GM12878 (cell line): Measurements from ENCODE around the gene GPR75. TPM values are rescaled to one million over a fixed set of nuclear protein-coding genes. Genes with fewer than 3 reads are reported as not detected.

Source experiments
- ATAC-seq: fragments of 200-7000 bp; cut with Tn5 transposase; 3 replicates; pipeline ENCODE4 v1.9.1; 2020; ENCODE audit warnings: mild to moderate bottlenecking, moderate library complexity
- BruUV-seq: library from RNA; stranded (reverse); fragments of 400-500 nt; replicated peaks from 2 replicates; lab custom pipeline; 2021; lab: Mats Ljungman, UMichigan
- CTCF ChIA-PET: fragments of 300-600 bp; sonication (Branson Sonifier 250); formaldehyde crosslinking; extraction: SDS; loops from one replicate; lab custom pipeline; 2021; ENCODE audit warnings: inconsistent platforms; lab: Yijun Ruan, JAX
- POLR2A ChIA-PET: fragments of 350-600 bp; formaldehyde crosslinking; extraction: SDS; loops from one replicate; lab custom pipeline; 2021; ENCODE audit warnings: inconsistent platforms; lab: Charles Lee
- RAD21 ChIA-PET: fragments of 300-600 bp; sonication (Branson Sonifier 250); formaldehyde crosslinking; loops from one replicate; lab custom pipeline; 2023; ENCODE audit warnings: antibody characterized with exemption; ENCODE audit not compliant: unreplicated experiment; lab: Charles Lee
- SMC1A ChIA-PET: fragments of 300-600 bp; sonication (Branson Sonifier 250); formaldehyde crosslinking; loops from one replicate; lab custom pipeline; 2023; ENCODE audit not compliant: unreplicated experiment, uncharacterized antibody; lab: Charles Lee
- DNase-seq: peaks from one replicate; pipeline ENCODE4 v3.0.0-alpha.2; 2011; ENCODE audit warnings: low read depth, low spot score
- FAIRE-seq: peaks from 3 replicates; lab custom pipeline; 2011; peaks lifted over from hg19 to GRCh38; lab: Jason Lieb, UNC
- H2AFZ ChIP-seq: 2 replicates; pipeline ENCODE4 v1.6.0; 2011; ENCODE audit warnings: low read depth, low read length, control low read depth; ENCODE audit not compliant: control insufficient read depth
- H3K27ac ChIP-seq: 2 replicates; pipeline ENCODE4 v1.5.1; 2011; ENCODE audit warnings: control low read depth; ENCODE audit not compliant: control insufficient read depth, insufficient read depth
- H3K27me3 ChIP-seq, 2 experiments: replicated peaks in 1 of 2; 2 replicates each; pipeline versions ENCODE4 v1.6.0 to v1.6.1; 2011; ENCODE audit warnings: low read length in 1 of 2; ENCODE audit not compliant: control insufficient read depth in 2 of 2, insufficient read depth in 2 of 2
- H3K36me3 ChIP-seq, 2 experiments: 2 replicates each; pipeline ENCODE4 v1.5.1; 2011; ENCODE audit warnings: low read length in 1 of 2; ENCODE audit not compliant: control insufficient read depth in 2 of 2, insufficient read depth in 2 of 2
- H3K4me1 ChIP-seq: 2 replicates; pipeline ENCODE4 v1.6.1; 2011; ENCODE audit warnings: mild to moderate bottlenecking, low read length, moderate library complexity, mixed read lengths; ENCODE audit not compliant: control insufficient read depth, insufficient read depth
- H3K4me2 ChIP-seq: 2 replicates; pipeline ENCODE4 v1.6.0; 2011; ENCODE audit warnings: control low read depth; ENCODE audit not compliant: control insufficient read depth, insufficient read depth
- H3K4me3 ChIP-seq: fragments of 200-600 bp; sonication (generic); 2 replicates; pipeline ENCODE4 v1.5.1; 2016
- H3K79me2 ChIP-seq: 2 replicates; pipeline ENCODE4 v1.6.0; 2011; ENCODE audit warnings: low read length; ENCODE audit not compliant: control insufficient read depth, insufficient read depth
- H3K9ac ChIP-seq: 2 replicates; pipeline ENCODE4 v1.8.0; 2011; ENCODE audit warnings: low read length, control low read depth, mixed read lengths; ENCODE audit not compliant: control insufficient read depth, insufficient read depth
- H3K9me3 ChIP-seq: replicated peaks from 3 replicates; pipeline ENCODE4 v1.5.1; 2011; ENCODE audit warnings: mild to moderate bottlenecking, low read length; ENCODE audit not compliant: control insufficient read depth, insufficient read depth
- H4K20me1 ChIP-seq: 2 replicates; pipeline ENCODE4 v1.6.0; 2011; ENCODE audit not compliant: control insufficient read depth, insufficient read depth
- CEBPZ ChIP-seq: fragments of 150-350 bp; IDR thresholded peaks from 2 replicates; pipeline ENCODE4 v1.6.1; 2016; ENCODE audit warnings: low read depth, low read length
- CHD2 ChIP-seq: IDR thresholded peaks from 2 replicates; pipeline ENCODE4 v1.6.1; 2011; ENCODE audit warnings: low read depth, low read length, improper control_type of control experiment, borderline replicate concordance
- MEF2B ChIP-seq: fragments of 450-650 bp; IDR thresholded peaks from 2 replicates; pipeline ENCODE4 v1.6.1; 2018; ENCODE audit warnings: mild to moderate bottlenecking, moderate library complexity; ENCODE audit not compliant: partially characterized antibody, poor library complexity, severe bottlenecking
- STAT1 ChIP-seq: fragments of 450-650 bp; conservative IDR thresholded peaks from 2 replicates; pipeline ENCODE4 v1.6.1; 2014; ENCODE audit warnings: antibody characterized with exemption, mild to moderate bottlenecking
- WGBS: methylation state at CpG from one replicate; pipeline ENCODE4 v1.1.6; 2016; ENCODE audit warnings: low lambda C conversion rate; ENCODE audit not compliant: insufficient replicate concordance, insufficient coverage; ENCODE audit errors: missing lambda C conversion rate; 5-methylcytosine and 5-hydroxymethylcytosine counted together
- in situ Hi-C: fragments of 300-500 bp; cut with MboI; formaldehyde crosslinking; loops from 9 replicates; pipeline ENCODE4 v1.14.3; 2018; ENCODE audit warnings: mixed read lengths
- intact Hi-C: fragments of 100-400 bp; cut with micrococcal nuclease; formaldehyde crosslinking; loops from one replicate; pipeline ENCODE4 v1.14.2; 2022; ENCODE audit not compliant: unreplicated experiment
- polyA plus RNA-seq, 11 experiments: library from polyadenylated mRNA; depleted of rRNA in 4 of 11; unstranded in 6 of 11; stranded (reverse) in 5 of 11; fragments of >200 nt; fragmentation: Nextera tagmentation in 4 of 11; fragmentation: Illumina TruSeq in 1 of 11; extraction: Ambion mirVana in 4 of 11; extraction: Trizol in 1 of 11; gene quantifications; 1 replicate in 1 of 11; 2 replicates in 10 of 11; pipeline versions ENCODE4 v1.2.1 to v1.2.3, GENCODE V29; 2011 to 2016; ENCODE audit warnings: inconsistent platforms in 2 of 11, missing spikeins in 2 of 11, low read depth in 1 of 11
- total RNA-seq, 4 experiments: library from RNA; depleted of rRNA in 3 of 4; stranded (reverse); fragments of >200 nt in 3 of 4; fragmentation: Illumina TruSeq in 1 of 4; extraction: Trizol in 1 of 4; gene quantifications; 2 replicates each; pipeline versions ENCODE4 v1.2.1 to v1.2.3, GENCODE V29; 2013 to 2021

GPR75 gene
- total and polyA plus RNA-seq, 10 of the 15 experiments (the other 5 are each of a cell fraction or from before 2014, with no cell fraction given), result 0.02 to 3.5 (median 2.3) TPM; not detected in 2

GRCh38 chr2:53818854-53819435 lies 40.8 kb downstream of the GPR75 start:
- peaks cover 0 to 3% of the 10 kb centered on the region in 2 experiments; a peak in 3 of 4 replicates for H3K36me3 ChIP-seq
- no peak for DNase-seq
- no peak overlapping the region for H2AFZ ChIP-seq
- no peak for FAIRE-seq
- no peak for ATAC-seq
- H3K79me2 ChIP-seq, result no peaks in the 10 kb centered on the region
- no peak for TF ChIP-seq STAT1
- TF ChIP-seq MEF2B, result no peak
- no peak for TF ChIP-seq CHD2
- no peak for TF ChIP-seq CEBPZ
- no peak overlapping the region for H3K4me3 ChIP-seq
- H3K9ac ChIP-seq, result no peak overlapping the region
- H3K4me1 ChIP-seq, result no peaks in the 10 kb centered on the region
- no TSS peak for BruUV-seq
- no peak overlapping the region for H3K27ac ChIP-seq
- no peaks in the 10 kb centered on the region for H3K9me3 ChIP-seq
- ChIA-PET POLR2A (interaction anchor here (0.5 to 0.6 kb wide), 2 partner anchors 120 to 606 kb away, joined by 3 read pairs; no protein-coding TSS in a partner anchor), CTCF (no interaction called here), RAD21 (interaction anchor here (0.7 kb wide), 1 partner anchor 390 kb away, joined by 5 read pairs; no protein-coding TSS in a partner anchor), SMC1A (interaction anchor here (0.6 kb wide), 1 partner anchor 1199 kb away, joined by 3 read pairs; no protein-coding TSS in a partner anchor)
- 96% methylated on average over 3 of the region's 3 CpGs for WGBS
- H3K4me2 ChIP-seq, result no peak overlapping the region
- in situ Hi-C loops, result no loop called here
- H4K20me1 ChIP-seq, result no peaks in the 10 kb centered on the region
- no peaks in the 10 kb centered on the region for H3K27me3 ChIP-seq
- intact Hi-C loops, result loop anchor here (5.0 kb wide), 1 partner anchor 397 kb away; no protein-coding TSS in a partner anchor
